Measurements from ENCODE around the gene NME3. TPM values are rescaled to one million over a fixed set of nuclear protein-coding genes. Genes with fewer than 3 reads are reported as not detected.

Gene NME3
- polyA plus RNA-seq, 1 experiment = 15.6 TPM

DNA sequence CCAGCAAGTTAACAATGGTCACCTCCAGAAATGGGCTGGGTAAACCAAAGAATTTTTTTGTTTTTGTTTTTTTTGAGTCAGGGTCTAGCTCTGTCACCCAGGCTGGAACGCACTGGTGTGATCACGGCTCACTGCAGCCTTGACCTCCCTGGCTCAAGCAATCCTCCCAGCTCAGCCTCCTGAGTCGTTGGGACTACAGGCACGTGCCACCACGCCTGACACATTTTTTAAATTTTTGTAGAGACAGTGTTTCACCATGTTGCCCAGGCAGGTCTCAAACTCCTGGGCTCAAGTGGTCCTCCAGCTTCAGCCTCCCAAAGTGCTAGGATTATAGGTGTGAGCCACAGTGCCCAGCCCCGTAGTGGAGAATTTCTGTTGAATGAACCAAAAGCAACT is 9.3 kb upstream of the NME3 start:
- ChIA-PET POLR2A (no interaction called here), CTCF (no interaction called here)
- TF ChIP-seq, protein P1, sequence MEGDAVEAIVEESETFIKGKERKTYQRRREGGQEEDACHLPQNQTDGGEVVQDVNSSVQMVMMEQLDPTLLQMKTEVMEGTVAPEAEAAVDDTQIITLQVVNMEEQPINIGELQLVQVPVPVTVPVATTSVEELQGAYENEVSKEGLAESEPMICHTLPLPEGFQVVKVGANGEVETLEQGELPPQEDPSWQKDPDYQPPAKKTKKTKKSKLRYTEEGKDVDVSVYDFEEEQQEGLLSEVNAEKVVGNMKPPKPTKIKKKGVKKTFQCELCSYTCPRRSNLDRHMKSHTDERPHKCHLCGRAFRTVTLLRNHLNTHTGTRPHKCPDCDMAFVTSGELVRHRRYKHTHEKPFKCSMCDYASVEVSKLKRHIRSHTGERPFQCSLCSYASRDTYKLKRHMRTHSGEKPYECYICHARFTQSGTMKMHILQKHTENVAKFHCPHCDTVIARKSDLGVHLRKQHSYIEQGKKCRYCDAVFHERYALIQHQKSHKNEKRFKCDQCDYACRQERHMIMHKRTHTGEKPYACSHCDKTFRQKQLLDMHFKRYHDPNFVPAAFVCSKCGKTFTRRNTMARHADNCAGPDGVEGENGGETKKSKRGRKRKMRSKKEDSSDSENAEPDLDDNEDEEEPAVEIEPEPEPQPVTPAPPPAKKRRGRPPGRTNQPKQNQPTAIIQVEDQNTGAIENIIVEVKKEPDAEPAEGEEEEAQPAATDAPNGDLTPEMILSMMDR (IDR thresholded peaks at IDR 0.05; ENCODE audit: low read depth, low read length) = no peak
- H3K27ac ChIP-seq (ENCODE audit: low read depth, low read length) = no peak overlapping the region
- no peak for DNase-seq (ENCODE audit: low read depth, low spot score)
- H3K27me3 ChIP-seq (ENCODE audit: control insufficient read depth, insufficient read depth, low read length) = no peaks in the 10 kb centered on the region
- no peaks in the 10 kb centered on the region; the same call in 1 of the 2 replicates for H3K9me3 ChIP-seq (ENCODE audit: control insufficient read depth, insufficient read depth, low read length)
- no peak overlapping the region for H3K4me3 ChIP-seq (ENCODE audit: low read depth, low read length)

DNA sequence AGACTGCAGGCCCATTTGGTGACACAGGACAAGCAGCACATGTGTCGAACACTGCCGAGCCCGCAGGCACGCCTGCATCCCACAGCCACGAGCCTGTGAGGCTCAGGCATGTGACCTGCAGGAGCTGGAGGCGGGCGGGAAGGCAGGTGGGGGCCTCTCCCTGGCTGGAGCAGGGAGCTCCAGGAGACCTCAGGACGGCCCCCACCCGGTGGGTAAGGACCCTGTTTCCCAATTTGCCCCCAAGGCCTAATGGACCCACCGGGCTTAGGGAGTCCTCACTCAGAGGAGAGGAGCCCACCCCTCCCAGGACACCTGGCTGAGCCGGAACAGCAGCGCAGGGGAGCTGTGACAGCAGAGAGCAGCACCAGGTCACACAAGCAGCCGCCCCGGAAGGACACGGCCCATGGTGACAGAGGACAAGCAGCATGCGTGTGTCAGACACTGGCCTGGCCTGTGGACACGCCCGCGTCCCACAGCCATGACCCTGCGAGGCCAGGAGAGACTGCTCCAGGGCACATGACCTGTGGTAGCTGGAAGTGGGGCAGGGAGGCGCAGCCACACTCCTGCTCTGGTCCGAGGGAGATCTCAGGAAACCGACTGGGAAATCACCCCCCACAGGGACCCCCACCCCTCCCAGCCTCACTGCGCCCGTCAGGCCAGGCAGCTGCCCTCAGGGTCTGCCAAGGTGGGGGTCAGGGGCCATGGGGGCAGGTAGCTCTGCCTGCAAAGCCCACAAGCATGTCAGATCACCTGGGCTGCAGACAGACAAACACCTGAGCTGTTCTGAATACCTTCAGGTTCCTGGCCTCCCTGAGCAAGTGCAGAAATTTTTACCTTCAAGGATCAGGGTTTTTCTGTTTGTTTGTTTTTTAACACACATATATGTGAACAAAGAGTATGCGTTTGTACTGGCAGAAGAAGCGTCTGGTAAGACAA is 8.7 kb upstream of the NME3 start:
- H3K27ac ChIP-seq (ENCODE audit: low read depth, low read length) = no peak overlapping the region
- CTCF ChIA-PET = no interaction called here
- no peak for DNase-seq (ENCODE audit: low read depth, low spot score)
- H3K9me3 ChIP-seq (ENCODE audit: control insufficient read depth, insufficient read depth, low read length) = no peaks in the 10 kb centered on the region; the same call in 1 of the 2 replicates
- POLR2A ChIA-PET = no interaction called here
- H3K27me3 ChIP-seq (ENCODE audit: control insufficient read depth, insufficient read depth, low read length) = no peaks in the 10 kb centered on the region
- H3K4me3 ChIP-seq (ENCODE audit: low read depth, low read length) = no peak overlapping the region
- TF ChIP-seq, protein P1 (IDR thresholded peaks at IDR 0.05; ENCODE audit: low read depth, low read length) = no peak

DNA sequence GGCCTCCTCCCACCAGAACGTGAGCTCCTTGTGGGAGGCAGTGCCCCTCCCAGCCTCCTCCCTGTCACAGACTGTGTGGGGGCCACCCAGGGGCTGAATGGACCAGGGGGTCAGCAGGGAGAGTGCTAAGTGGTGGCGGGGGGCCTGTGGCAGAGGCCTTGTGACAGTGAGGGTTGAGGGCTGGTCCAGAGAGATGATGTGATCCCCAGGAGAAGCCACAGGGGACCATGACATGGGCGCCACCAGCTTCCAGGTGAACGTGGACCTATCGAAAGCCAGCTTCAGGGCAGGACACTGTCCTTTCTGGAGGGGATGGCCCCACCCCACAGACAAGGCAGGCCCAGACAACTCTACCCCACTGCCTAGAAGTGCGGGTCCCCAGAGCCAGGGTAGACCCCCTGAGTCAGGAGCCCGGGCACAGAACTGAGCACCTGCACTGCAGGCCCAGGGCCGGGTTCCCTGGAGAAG is 7.9 kb upstream of the NME3 start:
- Histone ChIP-seq H3K4me3 (ENCODE audit: low read depth, low read length) (no peak overlapping the region), H3K27me3 (ENCODE audit: control insufficient read depth, insufficient read depth, low read length) (no peaks in the 10 kb centered on the region), H3K27ac (ENCODE audit: low read depth, low read length) (no peak overlapping the region), H3K9me3 (ENCODE audit: control insufficient read depth, insufficient read depth, low read length) (no peaks in the 10 kb centered on the region; the same call in 1 of the 2 replicates)
- ChIA-PET POLR2A (no interaction called here), CTCF (no interaction called here)
- TF ChIP-seq, protein P1 (IDR thresholded peaks at IDR 0.05; ENCODE audit: low read depth, low read length) = no peak
- no peak for DNase-seq (ENCODE audit: low read depth, low spot score)

DNA sequence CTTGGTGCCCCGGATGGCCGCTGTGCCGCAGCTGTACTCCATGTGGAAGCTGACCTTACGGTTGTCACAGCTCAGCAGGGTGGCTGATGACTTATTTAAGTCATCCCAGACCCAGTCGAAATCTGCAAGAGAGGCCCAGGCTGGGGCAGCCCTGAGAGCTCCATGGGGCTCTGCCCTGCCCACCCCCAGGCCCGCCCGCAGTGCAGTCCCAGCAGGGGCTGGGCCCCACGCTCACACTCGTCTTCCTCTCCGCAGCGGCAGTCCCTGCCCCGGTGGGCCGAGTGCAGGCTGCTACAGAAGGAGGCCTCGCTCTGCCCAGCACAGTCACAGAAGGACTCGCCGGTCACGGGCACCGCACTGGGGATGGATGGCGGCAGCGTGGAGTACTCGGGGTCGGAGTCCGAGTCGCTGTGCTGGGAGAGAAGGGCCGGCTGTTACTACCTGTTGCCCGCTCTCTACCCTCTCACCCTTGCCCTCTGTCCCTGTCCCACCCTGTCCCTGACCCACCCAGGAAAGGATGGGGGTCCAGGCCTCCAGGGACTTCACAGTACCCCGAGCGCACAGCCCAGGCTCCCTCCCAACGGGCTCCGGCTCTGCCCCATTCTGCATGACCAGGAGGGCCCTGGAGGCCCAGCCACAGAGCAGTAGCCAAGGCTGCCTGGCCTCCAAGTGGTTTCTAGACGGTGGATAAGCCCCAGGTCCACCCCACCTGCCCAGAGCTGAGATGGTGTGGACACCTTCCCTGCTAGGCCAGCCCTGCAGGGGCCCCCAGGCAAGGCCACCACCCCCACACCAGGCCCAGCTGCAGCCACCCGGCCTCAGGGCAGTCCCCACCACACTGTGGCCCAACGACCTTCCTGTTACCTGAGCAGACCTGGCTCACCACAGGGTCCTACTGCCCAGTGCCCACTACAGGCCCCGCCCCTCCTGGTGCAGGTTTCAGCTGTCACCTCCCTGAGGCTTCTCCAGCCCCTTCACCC is 7.1 kb upstream of the NME3 start:
- POLR2A ChIA-PET = no interaction called here
- TF ChIP-seq, protein P1 (IDR thresholded peaks at IDR 0.05; ENCODE audit: low read depth, low read length) = no peak
- Histone ChIP-seq H3K9me3 (ENCODE audit: control insufficient read depth, insufficient read depth, low read length) (no peaks in the 10 kb centered on the region; the same call in 1 of the 2 replicates), H3K27ac (ENCODE audit: low read depth, low read length) (no peak overlapping the region), H3K4me3 (ENCODE audit: low read depth, low read length) (no peak overlapping the region), H3K27me3 (ENCODE audit: control insufficient read depth, insufficient read depth, low read length) (no peaks in the 10 kb centered on the region)
- CTCF ChIA-PET = no interaction called here
- DNase-seq (ENCODE audit: low read depth, low spot score) = no peak

Data from AG04450 (cell line).